HepG2 (cell line): ENCODE data around the gene MICA. TPM values are rescaled to one million over a fixed set of nuclear protein-coding genes. Genes with fewer than 3 reads are reported as not detected.

ENCODE experiments used
- ARID4A ChIP-seq: sonication (generic); formaldehyde crosslinking; IDR thresholded peaks from 2 replicates; pipeline ENCODE4 v1.5.0; 2020; ENCODE audit warnings: mild to moderate bottlenecking, missing genetic modification reagents, borderline replicate concordance
- ARNT2 ChIP-seq: sonication (generic); formaldehyde crosslinking; IDR thresholded peaks from 2 replicates; pipeline ENCODE4 v1.8.0; 2022; ENCODE audit warnings: mild to moderate bottlenecking, low read depth, missing genetic modification reagents, moderate library complexity
- DNMT3B ChIP-seq: conservative IDR thresholded peaks from 2 replicates; pipeline ENCODE4 v1.6.1; 2016; ENCODE audit warnings: missing biosample characterization, control low read depth
- ELF3 ChIP-seq: IDR thresholded peaks from 2 replicates; pipeline ENCODE4 v1.6.1; 2016; ENCODE audit warnings: missing genetic modification reagents, missing compliant biosample characterization
- FOXO1 ChIP-seq: sonication (generic); formaldehyde crosslinking; IDR thresholded peaks from 2 replicates; pipeline ENCODE4 v1.4.0; 2020; ENCODE audit warnings: missing genetic modification reagents
- MED8 ChIP-seq: sonication (generic); formaldehyde crosslinking; IDR thresholded peaks from 2 replicates; pipeline ENCODE4 v1.8.1; 2023; ENCODE audit warnings: mild to moderate bottlenecking, missing genetic modification reagents; ENCODE audit not compliant: insufficient replicate concordance
- NR2F6 ChIP-seq, 2 experiments: IDR thresholded peaks; 2 replicates each; pipeline ENCODE4 v1.6.1; 2016; ENCODE audit warnings: antibody characterized with exemption in 1 of 2, mild to moderate bottlenecking in 1 of 2
- SMYD3 ChIP-seq: sonication (generic); formaldehyde crosslinking; IDR thresholded peaks from 2 replicates; pipeline ENCODE4 v1.8.1; 2023; ENCODE audit warnings: mild to moderate bottlenecking, missing genetic modification reagents
- TBX2 ChIP-seq: sonication (generic); formaldehyde crosslinking; IDR thresholded peaks from 2 replicates; pipeline ENCODE4 v1.5.0; 2020; ENCODE audit warnings: missing genetic modification reagents, mild to moderate bottlenecking, borderline replicate concordance
- TFAP4 ChIP-seq: sonication (generic); IDR thresholded peaks from 2 replicates; pipeline ENCODE4 v1.6.1; 2016; ENCODE audit warnings: low read depth, borderline replicate concordance
- ZNF138 ChIP-seq: sonication (generic); formaldehyde crosslinking; IDR thresholded peaks from 2 replicates; pipeline ENCODE4 v1.5.0; 2020; ENCODE audit warnings: mild to moderate bottlenecking, low read depth, missing genetic modification reagents
- ZNF552 ChIP-seq: sonication (generic); formaldehyde crosslinking; IDR thresholded peaks from 2 replicates; pipeline ENCODE4 v1.9.0; 2022; ENCODE audit warnings: missing genetic modification reagents, mild to moderate bottlenecking, borderline replicate concordance
- ZNF597 ChIP-seq: sonication (generic); formaldehyde crosslinking; IDR thresholded peaks from 2 replicates; pipeline ENCODE4 v1.5.0; 2020; ENCODE audit warnings: missing genetic modification reagents
- ZNF720 ChIP-seq: sonication (generic); formaldehyde crosslinking; IDR thresholded peaks from 2 replicates; pipeline ENCODE4 v1.4.0; 2020; ENCODE audit warnings: missing genetic modification reagents
- ZXDC ChIP-seq: sonication (generic); formaldehyde crosslinking; IDR thresholded peaks from 2 replicates; pipeline ENCODE4 v1.5.0; 2020; ENCODE audit warnings: mild to moderate bottlenecking, missing genetic modification reagents
- polyA plus RNA-seq, 8 experiments: library from polyadenylated mRNA; depleted of rRNA in 3 of 8; stranded (reverse) in 7 of 8; unstranded in 1 of 8; fragments of >200 nt; fragmentation: Illumina TruSeq in 4 of 8; extraction: Trizol in 4 of 8; gene quantifications; 2 replicates each; pipeline versions ENCODE4 v1.2.1 to v1.2.3, GENCODE V29; 2011 to 2016; ENCODE audit warnings: low read depth in 4 of 8, missing spikeins in 1 of 8, mixed read lengths in 1 of 8; ENCODE audit not compliant: insufficient read depth in 1 of 8
- total RNA-seq, 5 experiments: library from RNA; depleted of rRNA; stranded (reverse); fragments of >200 nt; fragmentation: Illumina TruSeq; extraction: Trizol; gene quantifications; 2 replicates each; pipeline ENCODE4 v1.2.3, GENCODE V29; 2016; ENCODE audit warnings: low read depth in 1 of 5
- TF ChIP-seq, protein P1 (sequence below): sonication (generic); formaldehyde crosslinking; conservative IDR thresholded peaks from 2 replicates; pipeline ENCODE4 v1.4.0; 2020; ENCODE audit warnings: missing genetic modification reagents

MICA gene
- total and polyA plus RNA-seq, 2 of the 13 experiments (the other 11 are each of a cell fraction or from before 2014, with no cell fraction given): 21.6 to 38.1 TPM

DNA sequence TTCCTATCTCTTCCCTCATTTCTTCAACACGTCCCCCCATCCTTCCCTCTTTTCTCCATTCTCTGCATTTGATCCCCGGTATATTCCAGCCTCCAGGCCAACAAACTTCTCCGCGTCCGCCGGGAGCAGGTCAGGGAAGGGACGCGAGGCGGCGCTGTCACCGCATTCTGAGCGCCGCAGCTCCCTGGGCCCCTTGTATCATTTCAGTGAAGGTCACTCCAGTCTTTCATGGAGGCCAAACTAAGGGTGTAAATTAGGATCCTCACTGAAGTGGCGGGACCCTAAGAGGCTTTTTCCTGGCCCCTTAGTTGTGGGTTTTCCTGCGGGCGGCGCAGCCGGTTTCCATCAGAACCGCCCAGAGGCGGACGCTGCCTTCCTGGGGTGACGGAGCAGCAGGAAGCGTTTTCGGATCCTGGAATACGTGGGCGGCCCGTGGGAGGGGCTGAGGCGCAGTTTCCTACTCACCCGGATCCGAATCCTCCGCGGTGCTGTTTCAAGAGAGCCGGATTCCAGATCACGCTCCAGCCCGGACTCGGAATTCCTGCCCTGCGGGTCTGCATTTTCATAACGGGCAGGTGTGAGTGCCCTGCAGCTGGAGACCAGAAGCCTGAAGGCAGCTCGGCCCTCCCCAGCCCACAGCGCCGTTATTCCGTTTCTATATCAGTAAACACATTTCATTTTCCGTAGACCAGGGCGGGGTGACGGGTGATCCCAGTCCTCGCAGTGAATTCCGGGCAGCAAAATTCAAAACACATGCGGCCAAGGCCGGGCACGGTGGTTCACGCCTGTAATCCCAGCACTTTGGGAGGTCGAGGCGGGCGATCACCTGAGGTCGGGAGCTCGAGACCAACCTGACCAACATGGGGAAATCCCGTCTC lies 3.6 kb upstream of the MICA start (continued):
- TF ChIP-seq ZXDC (peak; percentile 42; the same call in 1 of the 2 replicates), NR2F6 (IDR thresholded peaks at IDR 0.05) (no peak), NR2F6 (CRISPR knock-in tag; IDR thresholded peaks at IDR 0.05) (peak; percentile 45; the same call in 1 of the 2 replicates), TBX2 (peak; percentile 68; the same call in 1 of the 2 replicates), TFAP4 (peak; percentile 5; the same call in 1 of the 2 replicates), ARNT2 (CRISPR knock-in tag) (no peak), ZNF597 (CRISPR knock-in tag) (no peak), SMYD3 (CRISPR knock-in tag) (0 out of 2 replicates have a peak, but pooled peaks have one; percentile 58), ARID4A (CRISPR knock-in tag) (peak; percentile 17; the same call in 1 of the 2 replicates), ZNF138 (CRISPR knock-in tag) (no peak), ELF3 (peak; percentile 85), ZNF720 (peak; percentile 76; the same call in 1 of the 2 replicates), MED8 (CRISPR knock-in tag) (no peak), FOXO1 (CRISPR knock-in tag) (no peak; the same call in none of the 2 replicates), ZNF552 (no peak), DNMT3B (CRISPR knock-in tag) (peak; percentile 81; the same call in 1 of the 2 replicates)
- TF ChIP-seq, protein P1, sequence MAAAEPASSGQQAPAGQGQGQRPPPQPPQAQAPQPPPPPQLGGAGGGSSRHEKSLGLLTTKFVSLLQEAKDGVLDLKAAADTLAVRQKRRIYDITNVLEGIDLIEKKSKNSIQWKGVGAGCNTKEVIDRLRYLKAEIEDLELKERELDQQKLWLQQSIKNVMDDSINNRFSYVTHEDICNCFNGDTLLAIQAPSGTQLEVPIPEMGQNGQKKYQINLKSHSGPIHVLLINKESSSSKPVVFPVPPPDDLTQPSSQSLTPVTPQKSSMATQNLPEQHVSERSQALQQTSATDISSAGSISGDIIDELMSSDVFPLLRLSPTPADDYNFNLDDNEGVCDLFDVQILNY (CRISPR knock-in tag): no peak
